Muscle of back (tissue), 11 donors: ENCODE data around the gene MYD88. TPM values are rescaled to one million over a fixed set of nuclear protein-coding genes. Genes with fewer than 3 reads are reported as not detected.

ENCODE experiments used
- DNase-seq, 3 donors: peaks; one replicate each; pipeline versions ENCODE4 v3.0.0 to v3.0.0-alpha.2; 2013
- polyA plus RNA-seq, 10 donors: library from polyadenylated mRNA; unstranded; fragments of 120-200 nt; gene quantifications; one replicate each; pipeline ENCODE4 v1.2.1, GENCODE V29; 2013; ENCODE audit not compliant: insufficient read length in 10 of 10

MYD88 gene
- polyA plus RNA-seq, 10 donors = 17.2 to 26.7 (median 20.7) TPM

DNA sequence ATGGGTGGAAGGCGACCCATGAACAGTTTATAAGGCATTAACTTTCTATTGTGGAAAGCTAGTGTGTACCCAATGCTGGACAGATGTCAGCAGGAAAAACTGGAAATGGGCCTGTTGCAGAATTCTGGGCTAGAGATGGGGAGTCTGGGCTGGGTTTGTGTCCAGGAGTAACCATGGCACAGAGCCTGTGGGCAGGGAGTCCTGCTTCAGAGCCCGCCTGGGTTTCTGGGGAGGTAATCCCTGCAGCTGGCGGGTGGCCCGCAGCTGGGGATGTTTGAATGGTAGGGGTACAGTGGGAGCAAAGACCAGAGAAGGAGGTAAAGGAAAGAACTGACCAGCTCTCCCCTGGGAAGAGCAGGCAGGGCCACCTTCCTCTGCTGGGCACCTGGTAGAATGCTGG is 27.3 kb upstream of the MYD88 start:
- DNase-seq = no peak

DNA sequence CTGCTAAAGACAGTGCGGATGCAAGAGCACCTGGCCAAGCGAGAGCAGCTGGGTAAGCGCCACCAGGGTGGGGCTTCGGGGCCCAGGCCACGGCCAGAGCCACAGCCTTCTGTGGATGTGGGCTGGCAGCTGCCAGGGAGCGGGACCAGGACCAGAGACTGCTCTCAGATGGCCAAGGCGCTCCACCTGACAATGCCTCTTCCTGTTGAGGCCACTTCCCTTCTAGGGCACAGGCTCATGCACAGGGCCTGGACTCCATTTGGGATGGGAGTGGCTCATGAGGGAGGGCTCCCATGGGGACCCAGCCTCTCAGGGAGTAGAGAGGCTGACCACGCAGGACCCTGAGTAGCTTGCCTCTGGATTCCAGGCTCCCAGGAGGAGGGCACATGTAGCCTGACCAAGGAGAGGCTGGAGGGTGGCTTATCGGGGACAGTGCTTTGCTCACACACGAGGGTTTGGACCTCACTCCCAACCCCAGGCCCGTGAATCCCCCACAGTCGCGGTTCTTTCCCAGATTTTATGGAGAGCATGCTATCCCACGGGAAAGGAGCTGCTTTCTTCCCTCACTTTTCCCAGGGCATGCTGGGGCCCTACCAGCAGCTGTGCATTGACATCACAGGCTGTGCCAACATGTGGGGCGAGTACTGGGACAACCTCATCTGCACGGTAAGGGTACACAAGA is 26.6 kb upstream of the MYD88 start:
- no peak for DNase-seq

DNA sequence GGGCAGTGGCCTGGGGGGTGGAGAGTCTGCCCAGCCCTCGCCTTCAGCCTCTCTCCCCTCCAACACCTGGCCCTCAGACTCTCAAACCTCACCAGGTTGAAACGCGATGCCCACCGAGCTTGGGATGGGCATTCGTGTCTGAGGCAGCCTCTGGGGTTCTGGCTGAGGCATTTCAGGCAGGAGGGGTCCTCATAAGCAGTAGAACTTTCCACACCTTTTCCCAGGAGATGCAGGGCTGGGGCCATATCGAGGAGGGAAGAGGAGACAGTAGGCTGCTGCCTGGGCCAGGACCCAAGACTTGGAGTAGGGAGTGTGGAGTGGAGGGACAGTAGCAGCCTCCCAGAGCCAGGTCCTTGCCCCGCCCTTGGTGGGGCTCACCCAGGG is 26.1 kb upstream of the MYD88 start:
- DNase-seq = no peak

DNA sequence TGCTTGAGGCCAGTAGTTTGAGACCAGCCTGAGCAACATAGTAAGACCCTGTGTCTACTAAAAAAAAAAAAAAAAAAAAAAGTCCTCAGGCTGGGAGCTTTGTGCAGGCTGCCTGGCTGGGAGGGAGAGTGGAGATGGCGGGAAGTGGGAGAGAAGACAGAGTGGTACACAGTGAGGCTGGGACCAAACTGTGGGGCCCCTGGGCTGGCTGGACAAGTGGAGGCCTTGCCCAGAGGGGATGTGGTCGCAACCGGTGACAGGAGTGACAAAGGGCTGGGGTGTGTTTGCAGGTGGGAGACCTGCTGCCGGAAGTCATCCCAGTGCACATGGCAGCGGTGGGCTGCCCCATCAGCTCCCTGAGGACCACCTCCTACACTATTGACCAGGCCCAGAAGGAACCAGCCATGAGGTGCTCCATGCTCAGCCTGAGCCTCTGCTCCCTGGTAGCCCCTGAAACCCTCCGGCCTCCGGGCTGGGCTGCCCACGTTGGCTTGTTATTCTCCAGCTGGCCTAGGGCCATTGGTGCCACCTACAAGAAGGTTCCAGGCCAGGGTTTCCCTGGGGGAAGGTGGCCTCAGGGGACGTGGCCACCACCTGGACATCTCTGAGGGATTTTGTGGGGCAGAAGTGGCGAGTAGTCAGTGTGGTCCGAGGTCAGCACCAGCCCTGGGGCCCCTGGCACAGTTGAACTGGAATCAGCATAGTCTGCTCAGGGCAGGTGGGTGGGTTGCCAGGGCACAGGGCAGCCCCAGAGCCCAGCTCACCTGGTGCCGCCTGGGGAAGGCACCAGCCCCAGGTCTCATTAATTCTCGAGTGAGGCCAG is 24.2 kb upstream of the MYD88 start:
- DNase-seq = no peak

DNA sequence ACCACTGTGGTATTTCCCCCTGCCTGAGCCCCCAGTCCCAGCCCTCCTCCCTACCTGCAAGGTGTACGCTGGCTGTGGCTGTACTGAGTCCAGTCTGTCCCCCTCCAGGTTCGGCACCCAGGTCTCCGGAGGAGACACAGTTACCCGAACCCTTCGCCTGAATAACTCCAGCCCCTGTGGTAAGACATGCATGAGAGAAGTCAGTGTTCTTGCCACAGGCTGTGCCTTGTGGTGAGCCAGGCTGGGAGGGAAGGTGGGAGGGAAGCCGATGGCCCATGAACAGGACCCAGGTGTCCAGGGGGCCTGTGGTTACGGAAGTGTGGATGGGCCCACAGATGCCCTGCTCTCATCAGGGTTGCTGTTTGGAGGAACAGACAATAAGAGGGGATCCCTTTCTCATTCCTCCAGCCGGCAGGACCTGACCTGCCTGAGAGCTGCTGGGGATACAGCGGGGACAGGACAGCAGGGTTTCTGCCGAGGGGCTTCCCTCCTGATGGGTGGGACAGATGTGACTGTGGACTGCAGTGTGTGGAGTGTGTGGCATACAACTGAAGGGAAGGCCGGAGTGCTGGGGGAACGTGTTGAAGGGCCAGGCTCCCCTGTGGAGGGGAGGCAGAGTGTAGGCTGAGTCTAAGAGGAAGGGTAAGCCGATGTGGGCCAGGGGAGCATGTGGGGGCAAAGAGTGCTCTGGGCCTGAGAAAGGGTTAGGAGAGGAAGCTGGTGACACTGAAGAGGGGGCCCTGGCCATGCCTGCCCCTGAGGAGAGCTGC is 23.4 kb upstream of the MYD88 start:
- DNase-seq = no peak

DNA sequence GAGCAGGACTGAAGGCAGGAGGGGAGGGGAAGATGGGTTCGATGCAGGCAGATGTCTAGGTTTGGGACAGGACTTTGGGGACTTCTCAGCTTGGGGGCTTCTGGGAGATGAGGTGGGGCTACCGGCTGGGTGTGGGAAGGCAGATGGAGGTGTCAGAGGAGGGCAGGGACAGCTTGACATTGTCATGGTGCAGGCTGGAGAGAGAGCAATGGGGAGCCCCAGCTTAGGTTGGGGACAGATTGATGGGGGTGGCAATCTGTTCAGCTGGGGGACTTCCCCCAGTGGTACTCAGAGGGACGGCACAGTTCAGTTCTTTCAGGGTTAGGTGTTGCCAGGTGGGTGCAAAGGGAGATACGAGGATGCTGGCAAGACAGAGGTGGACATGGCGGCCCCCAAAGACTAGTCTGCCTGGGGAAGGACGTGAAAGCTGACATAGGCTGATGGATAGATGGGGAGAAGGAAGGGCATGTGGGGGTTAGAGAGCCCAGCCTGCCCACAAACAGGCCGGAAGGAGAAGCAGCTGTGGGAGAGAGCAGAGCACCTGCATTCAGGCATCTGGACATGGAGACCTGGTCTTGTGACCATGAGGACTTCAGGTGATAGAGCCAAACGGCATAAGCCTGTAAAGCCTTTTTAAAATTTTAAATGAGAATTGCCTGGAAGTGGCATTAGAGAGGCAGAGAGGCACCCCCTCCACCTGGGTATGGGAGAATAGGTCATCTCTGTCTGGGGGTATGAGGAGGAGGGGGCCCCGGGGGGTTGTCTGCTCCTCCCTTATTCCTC is 22.6 kb upstream of the MYD88 start:
- DNase-seq = no peak

DNA sequence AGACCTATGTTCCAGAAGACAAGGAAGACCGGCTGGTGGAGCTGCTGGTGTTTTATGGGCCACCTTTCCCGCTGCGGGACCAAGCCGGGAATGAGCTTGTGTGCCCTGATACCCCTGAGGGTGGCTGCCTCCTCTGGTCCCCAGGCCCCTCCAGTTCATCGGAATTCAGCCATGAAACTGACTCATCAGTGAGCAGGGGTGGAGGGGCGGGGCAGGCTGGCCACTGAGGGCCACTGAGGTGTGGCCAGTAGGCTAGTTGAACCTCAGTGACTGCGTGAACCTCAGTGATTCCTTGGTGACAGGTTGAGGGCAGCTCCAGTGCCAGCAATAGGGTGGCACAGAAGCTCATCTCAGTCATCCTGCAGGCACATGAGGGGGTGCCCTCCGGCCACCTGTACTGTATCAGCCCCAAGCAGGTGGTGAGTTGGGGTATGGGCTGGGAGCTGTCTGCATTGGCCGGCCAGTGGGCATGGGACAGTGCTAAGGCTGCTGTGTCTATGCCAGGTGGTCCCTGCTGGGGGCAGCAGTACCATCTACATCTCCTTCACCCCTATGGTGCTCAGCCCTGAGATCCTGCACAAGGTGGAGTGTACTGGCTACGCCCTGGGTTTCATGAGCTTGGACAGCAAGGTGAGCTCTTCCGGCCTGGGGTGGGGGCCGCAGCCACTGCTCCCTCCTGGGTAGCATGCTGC is 21.8 kb upstream of the MYD88 start:
- no peak for DNase-seq

DNA sequence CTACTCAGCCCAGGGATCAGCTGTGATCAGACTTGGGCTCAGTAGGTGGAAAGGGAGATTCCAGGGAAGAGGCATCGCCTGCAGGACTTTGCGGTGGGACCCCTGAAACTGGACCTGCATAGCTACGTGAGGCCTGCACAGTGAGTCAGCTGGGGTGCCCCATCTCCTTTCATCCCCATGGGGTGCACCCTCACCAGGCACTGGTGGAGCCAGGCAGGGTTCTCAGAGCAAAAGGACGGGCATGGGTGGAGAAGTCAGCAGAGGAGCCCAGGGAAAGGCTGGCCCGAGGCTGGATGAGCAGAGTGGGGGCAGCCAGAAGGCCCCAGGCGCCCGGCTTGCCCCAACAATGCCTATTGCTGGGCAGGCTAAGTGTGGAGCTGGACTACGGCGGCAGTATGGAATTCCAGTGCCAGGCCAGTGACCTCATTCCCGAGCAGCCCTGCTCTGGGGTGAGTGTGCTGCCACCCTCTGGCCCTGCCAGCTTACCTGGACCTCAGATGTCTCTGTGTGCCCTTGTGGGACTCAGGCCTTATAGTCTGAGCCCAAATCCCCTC is 21.2 kb upstream of the MYD88 start:
- no peak for DNase-seq

DNA sequence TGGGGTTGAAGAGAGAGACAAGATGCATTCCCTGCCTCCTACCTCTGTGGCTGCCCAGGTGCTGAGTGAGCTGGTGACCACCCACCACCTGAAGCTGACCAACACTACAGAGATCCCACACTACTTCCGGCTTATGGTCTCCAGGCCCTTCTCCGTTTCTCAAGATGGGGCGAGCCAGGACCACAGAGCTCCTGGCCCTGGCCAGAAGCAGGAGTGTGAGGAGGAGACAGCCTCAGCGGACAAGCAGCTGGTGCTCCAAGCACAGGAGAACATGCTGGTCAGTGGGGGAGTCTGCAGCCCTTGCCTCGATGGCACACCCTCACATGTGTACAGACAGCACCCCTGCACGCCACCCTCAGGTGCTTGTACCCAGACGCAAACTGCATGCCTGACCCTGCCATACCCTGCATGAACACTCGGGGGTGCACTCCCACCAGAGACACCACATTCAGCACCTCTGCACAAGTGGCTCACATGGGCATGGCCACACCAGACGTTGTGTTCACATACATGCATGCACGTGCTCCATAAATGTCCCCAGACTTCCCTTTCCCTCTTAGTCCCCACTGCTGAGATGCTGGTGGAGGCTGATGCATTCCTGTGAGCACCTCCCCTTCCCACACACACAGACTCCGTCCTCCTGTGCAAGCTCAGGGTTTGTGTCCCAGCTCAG is 20.6 kb upstream of the MYD88 start:
- DNase-seq = peak in 2 of 3 donors; percentile 28 to 59

DNA sequence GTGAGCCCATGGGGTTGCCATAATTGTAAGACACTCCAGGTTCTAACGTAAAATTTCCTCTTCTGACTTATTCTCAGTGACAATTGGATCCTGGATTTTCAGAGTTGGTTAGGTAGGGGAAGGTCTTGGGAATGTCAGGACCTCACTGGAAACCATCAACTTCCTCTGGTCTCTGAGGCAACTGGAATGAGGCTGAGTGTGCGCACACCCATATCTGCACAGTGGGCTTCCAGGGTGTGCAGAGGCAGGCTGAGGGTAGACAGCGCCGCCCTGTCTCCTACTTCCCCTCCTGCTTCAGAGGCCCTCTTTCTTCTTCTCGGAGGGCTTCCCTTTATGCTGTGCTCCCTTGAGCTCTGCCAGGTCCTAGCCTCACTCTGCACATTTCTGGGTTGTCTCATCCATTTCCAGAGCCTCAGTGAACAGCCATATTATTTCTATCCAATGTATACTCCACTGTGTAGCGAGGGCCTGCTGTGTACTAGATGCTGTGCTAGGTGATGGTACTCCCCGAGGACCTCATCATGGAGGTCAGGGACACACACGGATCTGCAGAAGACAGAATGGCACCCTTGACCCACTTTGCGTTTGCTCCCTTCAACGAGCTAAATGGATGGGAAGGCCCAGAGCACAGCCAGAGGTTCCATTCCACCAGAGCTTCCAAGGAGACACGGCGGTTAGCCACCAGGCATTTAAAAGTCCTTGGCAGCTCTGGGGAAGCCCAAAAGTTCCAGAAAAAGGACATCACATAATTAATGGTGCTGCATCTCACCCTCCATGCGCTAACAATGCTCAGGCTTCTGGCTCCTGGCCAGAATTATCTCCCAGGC is 19.8 kb upstream of the MYD88 start:
- DNase-seq = no peak

DNA sequence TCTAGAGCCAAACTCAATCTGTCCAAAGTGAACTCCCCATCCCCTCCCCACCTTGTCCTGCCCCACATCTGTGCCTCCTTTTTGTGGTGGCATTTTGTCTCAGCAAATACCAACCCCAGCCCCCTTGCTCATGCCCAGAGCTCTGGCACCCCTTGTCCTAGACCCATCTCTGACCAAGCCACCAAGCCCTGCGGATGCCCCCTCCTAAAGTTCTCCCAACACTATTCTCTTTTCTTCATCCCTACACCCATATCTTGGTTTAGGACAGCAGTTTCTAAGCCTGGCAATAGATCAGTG is 19.3 kb upstream of the MYD88 start:
- no peak for DNase-seq

DNA sequence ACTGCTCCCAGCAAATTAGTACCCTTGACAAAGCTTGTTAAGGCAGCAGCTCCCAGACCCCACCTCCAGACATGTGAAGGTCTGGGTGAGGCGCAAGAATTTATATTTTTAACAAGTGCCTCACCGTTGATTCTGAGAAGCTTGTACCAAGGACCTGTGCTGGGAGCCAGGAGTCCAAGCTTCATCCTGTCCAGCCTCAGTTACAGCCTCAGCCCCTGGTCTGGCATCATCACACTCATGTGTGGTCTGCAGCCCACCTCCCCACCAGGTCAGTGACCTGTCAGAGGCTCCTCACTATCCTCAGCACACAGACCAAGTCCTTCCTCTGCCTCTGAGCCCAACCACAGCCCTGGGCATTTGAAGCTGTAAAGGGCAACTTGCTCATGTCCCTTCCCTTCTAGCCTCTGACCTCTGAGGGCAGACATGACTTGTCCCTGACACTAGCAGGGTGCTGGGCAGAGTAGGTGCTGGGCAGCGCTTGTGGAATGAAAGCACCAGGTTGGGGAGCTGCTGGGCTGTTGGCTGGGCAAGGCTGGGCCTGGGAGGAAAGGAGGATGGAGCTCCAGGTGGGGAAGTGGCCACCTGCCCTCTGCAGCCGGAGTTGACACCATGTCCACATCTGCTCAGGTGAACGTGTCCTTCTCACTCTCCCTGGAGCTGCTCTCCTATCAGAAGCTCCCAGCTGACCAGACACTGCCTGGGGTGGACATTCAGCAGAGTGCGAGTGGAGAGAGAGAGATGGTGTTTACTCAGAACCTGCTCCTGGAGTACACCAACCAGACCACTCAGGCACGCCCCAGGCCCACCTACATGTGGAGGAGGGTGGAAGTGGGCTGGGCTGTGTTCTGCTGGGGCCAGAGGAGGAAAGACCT is 18.4 kb upstream of the MYD88 start:
- no peak for DNase-seq

DNA sequence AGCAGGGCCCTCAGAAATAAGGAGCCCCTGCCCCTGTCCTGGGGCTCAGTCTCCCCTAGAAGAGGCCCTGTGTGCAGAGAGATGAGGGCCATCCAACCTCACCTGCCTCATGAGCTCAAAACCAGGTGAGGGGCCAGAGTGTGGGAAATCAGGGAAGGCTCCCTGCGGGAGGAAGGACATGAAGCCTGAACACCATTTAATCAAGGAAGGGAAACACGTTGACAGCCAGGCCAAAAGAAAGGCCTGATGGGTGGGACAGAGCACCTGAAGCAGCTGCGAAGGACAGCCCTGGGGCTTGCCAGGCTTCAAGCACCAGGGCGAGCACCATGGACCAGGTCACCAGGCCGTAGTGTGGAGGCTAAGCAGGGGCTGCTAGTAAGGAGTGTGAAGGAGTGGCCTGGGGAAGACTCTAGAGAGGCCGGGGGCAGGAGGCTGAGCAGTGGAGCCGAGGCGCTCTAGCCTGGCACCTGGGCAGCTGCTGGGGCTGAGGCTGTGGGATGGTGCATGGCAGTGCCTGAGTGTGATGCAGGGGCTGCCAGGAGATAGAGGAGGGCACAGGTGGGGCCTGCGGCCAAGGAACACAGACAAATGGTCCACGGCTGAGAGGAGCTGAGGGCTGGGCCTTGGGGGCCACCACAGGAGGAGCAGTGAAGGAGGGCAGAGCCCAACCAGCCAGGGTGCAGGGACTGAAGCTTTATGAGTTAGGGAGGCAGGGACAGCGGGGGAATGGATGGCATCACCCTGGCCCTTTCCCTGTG is 17.6 kb upstream of the MYD88 start:
- DNase-seq = no peak

DNA sequence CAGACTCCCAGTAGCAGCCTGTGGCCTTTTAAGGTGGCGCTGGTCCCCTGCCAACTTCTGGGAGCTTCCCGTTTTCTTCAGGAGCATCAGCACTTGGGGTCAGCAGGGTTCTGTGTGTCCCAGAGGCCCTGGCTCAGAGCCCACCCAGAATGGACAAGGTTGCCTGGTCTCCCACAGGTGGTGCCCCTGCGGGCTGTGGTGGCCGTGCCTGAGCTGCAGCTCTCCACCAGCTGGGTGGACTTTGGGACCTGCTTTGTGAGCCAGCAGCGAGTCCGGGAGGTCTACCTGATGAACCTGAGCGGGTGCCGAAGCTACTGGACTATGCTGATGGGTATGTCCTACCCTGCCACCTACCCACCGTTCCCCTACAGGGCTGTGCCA is 17.0 kb upstream of the MYD88 start:
- no peak for DNase-seq

DNA sequence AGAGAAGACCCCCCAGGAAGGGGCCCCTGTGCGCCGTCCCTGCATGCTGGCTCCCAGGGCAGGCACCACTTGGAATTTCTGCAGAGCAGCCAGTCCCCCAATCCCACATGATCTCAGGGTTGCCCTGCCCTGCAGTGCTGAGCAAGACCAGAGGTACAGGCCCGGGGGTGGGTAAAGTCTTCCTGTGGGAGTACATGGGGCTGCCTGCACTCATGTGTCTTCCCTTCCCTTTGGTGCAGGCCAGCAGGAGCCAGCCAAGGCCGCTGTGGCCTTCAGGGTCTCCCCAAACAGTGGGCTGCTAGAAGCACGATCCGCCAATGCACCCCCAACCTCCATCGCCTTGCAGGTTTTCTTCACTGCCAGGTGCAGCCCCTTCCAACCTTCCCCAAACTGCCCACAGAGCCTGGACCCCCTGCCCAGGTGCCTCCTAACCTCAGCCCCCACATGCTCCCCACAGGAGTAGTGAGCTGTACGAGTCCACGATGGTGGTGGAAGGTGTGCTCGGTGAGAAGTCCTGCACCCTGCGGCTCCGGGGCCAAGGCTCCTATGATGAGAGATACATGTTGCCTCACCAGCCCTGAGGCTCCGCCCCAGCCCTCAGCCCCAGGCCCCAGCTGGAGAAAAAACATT is 16.5 kb upstream of the MYD88 start:
- DNase-seq = no peak

DNA sequence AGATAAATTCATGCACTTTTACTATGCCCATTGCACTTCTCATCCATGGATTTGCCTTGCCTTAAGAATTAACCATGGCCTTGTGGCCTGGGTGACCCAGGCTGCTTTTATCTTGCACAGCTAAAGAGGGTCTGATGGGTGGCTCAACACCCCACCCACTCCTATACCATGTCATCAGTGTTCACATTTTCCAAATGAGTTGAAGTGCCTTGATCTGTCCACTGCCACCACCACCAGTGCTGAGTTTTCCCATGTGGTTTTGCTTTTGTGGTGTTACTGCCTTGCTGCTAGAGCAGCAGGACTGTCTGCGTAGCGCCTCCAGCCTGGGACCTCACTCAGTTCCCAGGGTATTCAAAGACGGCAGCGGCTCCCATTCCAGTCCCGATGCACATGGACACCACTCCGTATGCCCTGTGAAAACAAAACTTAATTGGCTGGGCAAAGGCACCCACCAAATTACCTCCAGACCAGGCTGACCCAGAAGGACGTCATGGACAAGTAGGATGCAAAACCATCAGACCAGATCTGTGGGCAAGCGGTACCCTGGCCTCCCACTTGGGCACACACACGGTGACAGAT is 15.7 kb upstream of the MYD88 start:
- no peak for DNase-seq
